Activated CD8-positive, alpha-beta memory T cell treated with anti-CD3 and anti-CD28 coated beads, Interleukin-2, amount 10 ng/mL, durations not matched to agents 7 days and 5 days (primary cell): ENCODE results near the gene ERN2. TPM values are rescaled to one million over a fixed set of nuclear protein-coding genes. Genes with fewer than 3 reads are reported as not detected.

ENCODE experiments used
- ATAC-seq: fragments of 150-1000 bp; cut with Tn5 transposase; one replicate; pipeline ENCODE4 v1.10.0; 2021; ENCODE audit warnings: moderate library complexity
- CTCF ChIA-PET: fragments of 350-600 bp; sonication (Branson Sonifier 250); formaldehyde crosslinking; loops from one replicate; lab custom pipeline; 2021; ENCODE audit warnings: antibody characterized with exemption; lab: Charles Lee
- DNase-seq: peaks from one replicate; pipeline ENCODE4 v3.0.0-alpha.2; 2020
- H3K27ac Mint-ChIP-seq: one replicate; pipeline ENCODE4 v1.8.0; 2021; ENCODE audit warnings: mild to moderate bottlenecking, mixed read lengths
- H3K27me3 Mint-ChIP-seq: one replicate; pipeline ENCODE4 v1.8.0; 2021; ENCODE audit warnings: mixed read lengths
- H3K36me3 Mint-ChIP-seq: one replicate; pipeline ENCODE4 v1.8.0; 2021; ENCODE audit warnings: mild to moderate bottlenecking, mixed read lengths
- H3K4me1 Mint-ChIP-seq: one replicate; pipeline ENCODE4 v1.8.0; 2021; ENCODE audit warnings: mixed read lengths
- H3K4me3 Mint-ChIP-seq: one replicate; pipeline ENCODE4 v1.8.0; 2021; ENCODE audit warnings: mild to moderate bottlenecking, moderate library complexity, mixed read lengths
- H3K9me3 Mint-ChIP-seq: one replicate; pipeline ENCODE4 v1.8.0; 2022; ENCODE audit warnings: low read depth, mixed read lengths
- total RNA-seq, 2 experiments: library from RNA; stranded (reverse); gene quantifications; one replicate each; pipeline ENCODE4 v1.2.3, GENCODE V29; 2021

Gene ERN2
- total RNA-seq, 2 experiments from 2014 or later: not detected

DNA sequence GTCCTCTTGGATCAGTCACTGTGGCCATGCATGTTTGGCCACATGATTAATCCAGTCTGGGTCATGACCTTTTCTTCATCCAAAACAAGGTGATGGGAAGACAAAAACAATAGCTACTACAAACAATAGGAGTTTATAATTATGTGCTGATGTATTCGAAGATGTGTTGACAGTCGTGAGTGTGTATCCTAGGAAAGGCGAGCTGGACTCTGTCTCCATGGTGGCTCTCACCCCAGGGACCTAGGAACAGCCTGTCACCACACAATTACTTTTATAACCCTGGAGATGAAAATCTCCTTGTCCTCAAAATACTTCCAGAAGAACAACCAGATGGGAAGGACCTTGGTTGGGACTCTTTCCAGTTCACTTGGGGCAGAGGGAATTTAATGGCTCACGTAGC lies 44.1 kb downstream of the ERN2 start:
- CTCF ChIA-PET: interaction anchor here (1.5 to 1.7 kb wide), 2 partner anchors 11 to 341 kb away, joined by 4 to 5 read pairs; no protein-coding TSS in a partner anchor
- H3K36me3 Mint-ChIP-seq: peaks cover 71% of the 10 kb centered on the region

DNA sequence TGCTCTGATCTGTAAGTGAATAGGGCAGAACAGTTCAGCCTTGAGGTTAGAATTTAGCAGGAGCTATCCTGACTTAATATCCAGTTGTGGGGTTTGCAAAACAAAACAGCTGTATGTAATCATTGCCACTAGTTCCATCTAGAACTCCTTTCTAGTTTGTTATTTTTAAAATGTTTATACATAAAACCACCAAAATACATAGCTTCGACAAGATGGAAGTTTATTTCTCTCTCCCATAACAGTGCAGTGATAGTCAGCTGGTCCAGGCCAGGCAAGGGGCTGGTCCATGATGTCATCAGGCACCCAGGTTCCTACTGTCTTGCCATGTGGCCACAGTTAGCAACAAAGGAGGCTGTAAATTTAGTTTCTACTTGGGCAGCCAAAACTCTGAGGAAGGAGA lies 44.8 kb downstream of the ERN2 start:
- CTCF ChIA-PET: interaction anchor here (1.5 kb wide), 1 partner anchor 342 kb away, joined by 4 read pairs; no protein-coding TSS in a partner anchor
- no peak for ATAC-seq
- H3K4me3 Mint-ChIP-seq: no peak overlapping the region
- no peak for DNase-seq
- no peaks in the 10 kb centered on the region for H3K9me3 Mint-ChIP-seq
- H3K27ac Mint-ChIP-seq: no peak overlapping the region
- peaks cover 43% of the 10 kb centered on the region for H3K4me1 Mint-ChIP-seq
- peaks cover 75% of the 10 kb centered on the region for H3K36me3 Mint-ChIP-seq
- H3K27me3 Mint-ChIP-seq: no peaks in the 10 kb centered on the region

More for the DNA sequence above, 44.1 kb downstream of the ERN2 start:
- no peak for DNase-seq
- Mint-ChIP-seq H3K27ac (no peak overlapping the region), H3K9me3 (no peaks in the 10 kb centered on the region), H3K4me3 (no peak overlapping the region), H3K27me3 (no peaks in the 10 kb centered on the region), H3K4me1 (peaks cover 41% of the 10 kb centered on the region)
- no peak for ATAC-seq

DNA sequence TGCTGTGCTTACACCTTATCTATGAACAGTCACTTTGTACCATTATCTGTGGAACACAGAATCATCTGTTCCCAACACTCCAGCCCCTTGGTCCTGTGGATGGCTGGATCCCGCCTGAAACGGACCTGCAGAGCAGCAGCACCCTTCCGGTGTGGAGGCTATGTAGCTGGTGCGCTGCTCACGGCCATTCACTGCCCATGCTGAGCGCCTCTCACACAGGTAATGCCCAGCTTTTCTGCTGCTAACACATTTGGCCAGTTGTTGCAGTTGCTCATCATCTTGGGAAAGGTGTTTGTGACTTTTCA lies 45.7 kb downstream of the ERN2 start:
- ATAC-seq (no peak), DNase-seq (no peak)
- Mint-ChIP-seq H3K4me1 (peaks cover 49% of the 10 kb centered on the region), H3K27me3 (no peaks in the 10 kb centered on the region), H3K27ac (no peak overlapping the region), H3K4me3 (no peak overlapping the region), H3K36me3 (peaks cover 81% of the 10 kb centered on the region), H3K9me3 (no peaks in the 10 kb centered on the region)
- CTCF ChIA-PET: no interaction called here

DNA sequence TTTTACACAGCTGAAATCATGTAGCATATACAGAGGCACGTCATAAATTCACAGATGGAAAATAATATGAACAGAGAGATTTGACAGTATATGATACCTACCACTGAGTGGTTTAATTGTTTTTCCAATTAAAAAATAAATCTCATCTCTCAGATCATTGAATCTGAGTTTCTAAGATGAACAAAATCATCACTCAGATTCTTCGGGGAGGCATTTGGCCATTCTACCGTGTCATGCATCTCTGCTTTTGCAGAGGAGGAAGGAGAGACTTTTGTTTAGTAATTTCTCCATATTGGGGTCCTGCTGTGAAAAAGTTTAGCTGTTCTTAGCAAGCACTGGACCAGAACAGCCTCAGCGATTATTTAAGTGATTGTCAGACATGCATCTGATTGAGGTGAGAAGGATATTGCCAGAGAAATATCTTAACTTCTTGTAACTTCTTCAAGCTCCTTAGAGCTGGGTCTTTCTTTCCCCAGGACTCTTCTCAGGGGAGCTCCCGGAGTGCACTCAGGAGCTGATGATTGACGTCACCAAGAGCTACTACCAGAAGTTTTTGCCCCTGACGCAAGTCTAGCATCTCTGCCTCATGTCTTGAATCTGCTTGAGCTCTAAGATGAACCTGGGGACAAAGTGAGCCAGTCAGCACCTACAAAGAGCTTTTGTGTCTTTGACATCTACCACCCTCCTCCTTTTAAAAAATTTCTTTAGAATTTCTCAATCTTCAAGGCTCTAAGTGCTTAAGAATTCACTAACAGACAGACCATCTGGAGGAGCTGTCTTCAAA lies 46.3 kb downstream of the ERN2 start:
- Mint-ChIP-seq H3K9me3 (no peaks in the 10 kb centered on the region), H3K27ac (no peak overlapping the region), H3K4me3 (no peak overlapping the region), H3K36me3 (peaks cover 81% of the 10 kb centered on the region), H3K4me1 (peaks cover 48% of the 10 kb centered on the region), H3K27me3 (no peaks in the 10 kb centered on the region)
- CTCF ChIA-PET: no interaction called here
- ATAC-seq: no peak
- no peak for DNase-seq

DNA sequence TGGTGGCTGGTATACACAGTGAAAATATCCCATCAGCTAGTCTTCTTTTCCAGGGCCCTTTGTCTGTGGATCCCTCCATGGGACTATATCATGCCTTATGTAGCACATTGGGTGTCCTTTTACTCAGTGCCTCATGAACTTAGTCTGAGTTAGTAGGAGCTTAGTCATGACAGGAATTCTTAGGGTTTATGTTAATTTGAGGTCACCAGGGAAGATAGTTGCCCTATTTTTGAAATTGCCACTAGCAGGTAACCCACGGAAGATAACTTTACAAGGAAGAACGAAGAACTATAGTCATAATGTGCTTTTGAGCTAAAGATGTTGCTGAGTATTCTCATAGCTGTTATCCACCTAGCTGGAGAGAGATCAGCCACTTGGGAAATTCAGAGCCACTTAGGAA lies 49.1 kb downstream of the ERN2 start:
- no peak for DNase-seq
- no peaks in the 10 kb centered on the region for H3K9me3 Mint-ChIP-seq
- CTCF ChIA-PET: interaction anchor here (1.0 to 1.1 kb wide), 2 partner anchors 16 to 373 kb away, joined by 3 to 5 read pairs; no protein-coding TSS in a partner anchor
- no peak overlapping the region for H3K27ac Mint-ChIP-seq
- H3K4me1 Mint-ChIP-seq: peaks cover 21% of the 10 kb centered on the region
- no peaks in the 10 kb centered on the region for H3K27me3 Mint-ChIP-seq
- H3K36me3 Mint-ChIP-seq: peaks cover 83% of the 10 kb centered on the region
- no peak for ATAC-seq
- no peak overlapping the region for H3K4me3 Mint-ChIP-seq

DNA sequence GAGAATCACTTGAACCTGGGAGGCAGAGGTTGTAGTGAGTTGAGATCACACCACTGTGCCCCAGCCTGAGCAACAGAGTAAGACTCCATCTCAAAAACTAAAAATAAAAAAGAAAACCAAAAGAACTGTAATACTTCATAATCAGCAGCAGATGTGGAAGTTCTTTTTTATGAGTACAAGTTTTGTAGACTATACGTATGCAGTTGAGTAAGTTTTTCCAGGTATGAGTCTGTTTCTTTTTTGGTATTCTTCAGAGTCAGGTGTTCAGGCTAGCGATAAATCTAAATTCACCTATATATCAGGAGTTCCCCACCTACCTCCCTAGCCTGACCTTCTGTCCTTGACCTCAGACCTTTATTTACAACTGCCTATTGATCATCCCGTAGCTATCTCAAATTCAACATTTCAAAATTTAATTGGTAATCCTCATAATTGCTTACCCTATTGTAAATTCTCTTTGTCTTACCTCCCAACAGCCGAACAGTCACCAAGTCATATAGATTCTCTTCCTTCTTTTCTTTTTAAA lies 61.0 kb downstream of the ERN2 start:
- DNase-seq: no peak
- H3K4me1 Mint-ChIP-seq: peaks cover 22% of the 10 kb centered on the region
- CTCF ChIA-PET: no interaction called here
- H3K27ac Mint-ChIP-seq: no peak overlapping the region
- H3K9me3 Mint-ChIP-seq: no peaks in the 10 kb centered on the region
- no peaks in the 10 kb centered on the region for H3K27me3 Mint-ChIP-seq
- peaks cover 52% of the 10 kb centered on the region for H3K36me3 Mint-ChIP-seq
- ATAC-seq: no peak
- no peak overlapping the region for H3K4me3 Mint-ChIP-seq

DNA sequence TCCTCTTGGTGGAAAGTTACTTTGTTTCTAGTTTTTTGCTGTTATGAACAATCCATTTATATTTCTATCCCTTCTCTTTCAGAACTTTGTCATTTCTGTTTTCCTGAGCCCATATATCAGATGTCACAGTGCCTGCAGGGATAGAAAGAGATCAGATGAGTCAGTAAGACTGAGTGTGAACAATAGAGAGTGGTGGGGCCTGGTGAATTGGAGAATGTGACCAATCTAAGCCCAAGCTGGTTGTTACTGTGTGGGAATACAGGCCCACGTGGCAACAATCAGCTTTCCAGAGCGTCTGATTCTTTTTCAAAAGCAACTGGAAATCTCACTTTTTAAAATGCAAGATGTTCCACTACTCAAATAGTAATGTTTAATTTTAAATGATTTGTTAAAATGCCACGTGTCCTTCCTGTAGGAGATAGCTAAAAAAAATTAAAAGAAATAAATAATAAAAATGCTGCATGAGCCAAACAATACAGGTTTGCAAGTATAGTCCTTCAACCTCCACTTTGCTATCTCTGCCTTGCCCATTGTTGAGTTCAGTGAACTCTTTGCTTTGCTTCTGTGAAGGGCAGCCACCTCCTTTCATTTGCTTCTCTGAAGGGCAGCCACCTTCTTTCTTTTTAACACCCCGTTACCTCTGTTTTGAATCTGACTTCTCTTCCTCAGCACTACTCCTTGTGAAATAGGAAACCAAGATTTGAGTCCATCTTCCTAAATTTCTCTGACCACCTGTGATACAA lies 62.2 kb downstream of the ERN2 start:
- H3K9me3 Mint-ChIP-seq: no peaks in the 10 kb centered on the region
- DNase-seq (no peak), ATAC-seq (no peak)
- CTCF ChIA-PET: no interaction called here
- no peak overlapping the region for H3K27ac Mint-ChIP-seq
- H3K27me3 Mint-ChIP-seq: no peaks in the 10 kb centered on the region
- peaks cover 29% of the 10 kb centered on the region for H3K4me1 Mint-ChIP-seq
- H3K36me3 Mint-ChIP-seq: peaks cover 60% of the 10 kb centered on the region
- H3K4me3 Mint-ChIP-seq: no peak overlapping the region

DNA sequence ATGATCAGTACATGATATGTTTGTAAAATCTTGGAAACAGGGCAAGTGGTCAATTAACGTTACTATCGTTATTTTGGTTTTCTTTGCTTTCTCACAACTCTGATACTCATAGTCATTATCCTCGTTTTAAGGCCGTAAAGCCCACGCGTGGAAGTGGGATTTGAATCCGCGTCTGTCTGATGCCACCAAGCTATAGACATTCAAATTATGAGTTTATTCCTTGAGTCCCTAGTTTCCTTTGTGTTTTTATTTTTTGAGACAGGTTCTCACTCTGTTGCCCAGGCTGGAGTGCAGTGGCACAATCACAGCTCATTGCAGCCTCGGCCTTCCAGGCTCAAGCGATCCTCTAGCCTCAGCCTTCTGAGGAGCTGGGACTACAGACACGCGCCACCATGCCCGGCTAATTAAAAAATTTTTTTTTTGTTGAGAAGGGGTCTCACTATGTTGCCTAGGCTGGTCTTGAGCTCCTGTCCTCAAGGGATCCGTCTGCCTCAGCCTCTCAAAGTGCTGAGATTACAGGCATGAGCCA lies 70.7 kb downstream of the ERN2 start:
- Mint-ChIP-seq H3K27me3 (no peaks in the 10 kb centered on the region), H3K4me3 (peak overlapping the region; percentile 100), H3K4me1 (peaks cover 48% of the 10 kb centered on the region), H3K27ac (peak overlapping the region; percentile 97), H3K9me3 (no peaks in the 10 kb centered on the region), H3K36me3 (peaks cover 38% of the 10 kb centered on the region)
- CTCF ChIA-PET: interaction anchor here (0.8 to 1.8 kb wide), 3 partner anchors 29 to 85 kb away, joined by 3 to 6 read pairs (median 4); partner anchors contain the start of genes EARS2, PLK1 and UBFD1
- no peak for DNase-seq
- no peak for ATAC-seq

DNA sequence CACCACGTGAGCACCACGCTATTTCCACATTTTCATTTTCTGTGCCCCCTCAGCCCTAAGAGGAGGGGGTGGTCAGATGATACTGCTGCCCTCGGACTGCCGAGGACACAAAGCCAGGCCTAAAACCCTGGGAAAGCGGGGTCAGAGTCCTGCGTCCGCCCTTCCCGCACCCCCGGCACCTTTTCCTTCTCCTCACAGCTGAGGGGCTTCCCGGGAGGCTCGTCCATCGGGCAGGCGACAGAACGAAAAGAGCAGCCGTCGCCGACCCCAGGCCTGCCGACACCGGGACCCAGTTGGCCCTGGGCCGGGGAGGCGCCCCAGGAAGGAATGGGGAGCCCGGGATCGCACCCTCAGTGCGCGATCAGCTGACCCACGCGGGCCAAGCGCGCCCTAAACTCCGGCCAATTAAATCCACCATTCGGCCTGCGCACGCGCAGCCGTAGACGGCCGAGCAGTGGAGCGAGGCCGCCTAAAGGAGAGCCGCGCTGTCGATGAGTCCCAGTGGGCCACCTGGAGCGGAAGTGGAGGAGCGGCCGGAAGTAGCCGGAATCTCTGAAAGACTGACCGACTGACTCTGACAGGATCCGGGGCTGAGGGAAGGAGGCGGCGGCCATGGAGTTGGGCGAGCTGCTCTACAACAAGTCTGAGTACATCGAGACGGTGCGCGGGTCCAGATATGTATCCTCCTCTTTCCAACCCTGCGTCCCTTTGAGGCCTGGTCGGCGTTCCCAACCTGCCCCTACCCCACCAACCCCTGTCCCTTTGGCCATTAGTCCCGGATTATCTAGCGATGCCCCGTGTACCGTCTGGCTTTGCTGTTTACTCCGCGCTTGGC lies 71.9 kb downstream of the ERN2 start, which contains the start of the genes DCTN5 and PALB2:
Gene DCTN5, plus strand, starts transcription at position 536 of the 835 bp plus-strand sequence. Its CDS starts 77 bp downstream, at position 613.
Gene PALB2, minus strand, starts transcription at position 380 of the 835 bp plus-strand sequence. Its CDS starts 153 bp downstream, at position 227.
- DNase-seq: peak; percentile 94
- peaks cover 42% of the 10 kb centered on the region for H3K4me1 Mint-ChIP-seq
- peak; percentile 99 for ATAC-seq
- CTCF ChIA-PET: interaction anchor here (1.0 to 1.9 kb wide), 3 partner anchors 34 to 84 kb away, joined by 3 to 8 read pairs (median 4); partner anchors contain the start of genes EARS2, NDUFAB1 and UBFD1
- no peaks in the 10 kb centered on the region for H3K27me3 Mint-ChIP-seq
- H3K36me3 Mint-ChIP-seq: peaks cover 32% of the 10 kb centered on the region
- H3K4me3 Mint-ChIP-seq: peak within 1 kb of the TSS; percentile 100
- no peaks in the 10 kb centered on the region for H3K9me3 Mint-ChIP-seq
- H3K27ac Mint-ChIP-seq: peak within 1 kb of the TSS; percentile 97

DNA sequence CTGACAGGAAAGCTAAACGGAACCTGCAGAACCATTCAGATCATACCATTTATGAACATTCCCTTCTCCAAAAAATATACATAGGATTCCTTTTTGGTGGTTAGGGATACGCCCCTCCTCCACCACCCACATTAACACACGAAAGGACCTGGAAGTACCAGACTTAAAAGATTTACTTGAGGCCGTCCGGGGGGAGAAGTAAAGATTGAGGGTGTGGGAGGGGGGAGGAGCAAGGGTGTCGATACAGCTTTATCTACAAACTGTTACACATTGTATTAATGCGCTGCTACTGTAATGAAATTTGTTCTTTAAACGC lies 72.4 kb downstream of the ERN2 start:
- Mint-ChIP-seq H3K27ac (peak overlapping the region; percentile 97), H3K4me1 (peaks cover 36% of the 10 kb centered on the region), H3K4me3 (peak overlapping the region; percentile 100), H3K9me3 (no peaks in the 10 kb centered on the region), H3K36me3 (peaks cover 31% of the 10 kb centered on the region), H3K27me3 (no peaks in the 10 kb centered on the region)
- no peak for ATAC-seq
- DNase-seq: no peak
- CTCF ChIA-PET: interaction anchor here (1.0 to 1.9 kb wide), 3 partner anchors 35 to 83 kb away, joined by 3 to 8 read pairs (median 4); partner anchors contain the start of genes EARS2, NDUFAB1 and UBFD1
